HepG2 (cell line): Measurements from ENCODE around the gene CHN2. TPM values are rescaled to one million over a fixed set of nuclear protein-coding genes. Genes with fewer than 3 reads are reported as not detected.
A peak's percentile ranks its signal among the peaks of the same experiment; 100 is the strongest.

ENCODE experiments used
- ARID2 ChIP-seq: sonication (generic); formaldehyde crosslinking; IDR thresholded peaks from 2 replicates; pipeline ENCODE4 v1.8.1; 2022; ENCODE audit warnings: mild to moderate bottlenecking, missing genetic modification reagents, borderline replicate concordance
- DMAP1 ChIP-seq: IDR thresholded peaks from 2 replicates; pipeline ENCODE4 v1.6.1; 2016
- FOXC1 ChIP-seq: sonication (generic); formaldehyde crosslinking; IDR thresholded peaks from 2 replicates; pipeline ENCODE4 v1.8.0; 2022; ENCODE audit warnings: mild to moderate bottlenecking, missing genetic modification reagents, borderline replicate concordance
- GMEB1 ChIP-seq: sonication (generic); formaldehyde crosslinking; IDR thresholded peaks from 2 replicates; pipeline ENCODE4 v1.5.1; 2020; ENCODE audit warnings: missing genetic modification reagents, mild to moderate bottlenecking, borderline replicate concordance
- HOMEZ ChIP-seq: IDR thresholded peaks from 2 replicates; pipeline ENCODE4 v1.6.1; 2016; ENCODE audit warnings: low read depth
- NFE2 ChIP-seq: sonication (generic); formaldehyde crosslinking; IDR thresholded peaks from 2 replicates; pipeline ENCODE4 v1.4.0; 2020; ENCODE audit warnings: missing genetic modification reagents
- NRL ChIP-seq: sonication (generic); formaldehyde crosslinking; IDR thresholded peaks from 2 replicates; pipeline ENCODE4 v1.5.0; 2020; ENCODE audit warnings: missing genetic modification reagents, mild to moderate bottlenecking, moderate library complexity, borderline replicate concordance
- REST ChIP-seq, 2 experiments: IDR thresholded peaks; 2 replicates each; pipeline ENCODE4 v1.6.1; 2011 to 2012; ENCODE audit warnings: low read length in 2 of 2, borderline replicate concordance in 1 of 2, low read depth in 1 of 2, mild to moderate bottlenecking in 1 of 2, moderate library complexity in 1 of 2
- ZBTB20 ChIP-seq: sonication (generic); formaldehyde crosslinking; IDR thresholded peaks from 2 replicates; pipeline ENCODE4 v1.8.1; 2023; ENCODE audit warnings: missing genetic modification reagents, low read depth, mild to moderate bottlenecking, borderline replicate concordance
- ZBTB33 ChIP-seq: sonication (generic); formaldehyde crosslinking; IDR thresholded peaks from 2 replicates; pipeline ENCODE4 v1.4.0; 2020; ENCODE audit warnings: missing genetic modification reagents
- ZBTB49 ChIP-seq: sonication (generic); formaldehyde crosslinking; IDR thresholded peaks from 2 replicates; pipeline ENCODE4 v1.4.0; 2020; ENCODE audit warnings: missing genetic modification reagents, borderline replicate concordance
- ZNF766 ChIP-seq: sonication (generic); formaldehyde crosslinking; IDR thresholded peaks from 2 replicates; pipeline ENCODE4 v1.5.0; 2020; ENCODE audit warnings: missing genetic modification reagents, borderline replicate concordance
- ZNF816 ChIP-seq: sonication (generic); formaldehyde crosslinking; IDR thresholded peaks from 2 replicates; pipeline ENCODE4 v1.8.0; 2022; ENCODE audit warnings: missing genetic modification reagents, mild to moderate bottlenecking, borderline replicate concordance
- ZXDC ChIP-seq: sonication (generic); formaldehyde crosslinking; IDR thresholded peaks from 2 replicates; pipeline ENCODE4 v1.5.0; 2020; ENCODE audit warnings: mild to moderate bottlenecking, missing genetic modification reagents
- polyA plus RNA-seq, 8 experiments: library from polyadenylated mRNA; depleted of rRNA in 3 of 8; stranded (reverse) in 7 of 8; unstranded in 1 of 8; fragments of >200 nt; fragmentation: Illumina TruSeq in 4 of 8; extraction: Trizol in 4 of 8; gene quantifications; 2 replicates each; pipeline versions ENCODE4 v1.2.1 to v1.2.3, GENCODE V29; 2011 to 2016; ENCODE audit warnings: low read depth in 4 of 8, missing spikeins in 1 of 8, mixed read lengths in 1 of 8; ENCODE audit not compliant: insufficient read depth in 1 of 8
- total RNA-seq, 5 experiments: library from RNA; depleted of rRNA; stranded (reverse); fragments of >200 nt; fragmentation: Illumina TruSeq; extraction: Trizol; gene quantifications; 2 replicates each; pipeline ENCODE4 v1.2.3, GENCODE V29; 2016; ENCODE audit warnings: low read depth in 1 of 5

Gene CHN2
- total and polyA plus RNA-seq, 2 of the 13 experiments (the other 11 are each of a cell fraction or from before 2014, with no cell fraction given), result 23.5 to 30.5 TPM

GRCh38 chr7:29249383-29249750 lies 54.8 kb downstream of the CHN2 start (continued):
- TF ChIP-seq REST (IDR thresholded peaks at IDR 0.05; ENCODE audit: borderline replicate concordance in 1 of 2, low read depth in 1 of 2, low read length in 2 of 2), result no peak
- TF ChIP-seq GMEB1 (CRISPR knock-in tag), result no peak
- TF ChIP-seq ARID2 (CRISPR knock-in tag), result no peak
- no peak for TF ChIP-seq DMAP1 (CRISPR knock-in tag)
- TF ChIP-seq ZBTB33 (CRISPR knock-in tag), result peak; percentile 80
- TF ChIP-seq FOXC1, result no peak
- TF ChIP-seq NFE2 (CRISPR knock-in tag), result no peak
- TF ChIP-seq NRL (CRISPR knock-in tag), result no peak
- peak; percentile 5; the same call in 1 of the 2 replicates for TF ChIP-seq ZNF766
- 0 out of 2 replicates have a peak, but pooled peaks have one; percentile 2 for TF ChIP-seq ZBTB20 (CRISPR knock-in tag)
- no peak for TF ChIP-seq ZXDC (CRISPR knock-in tag)
- no peak for TF ChIP-seq ZBTB49 (CRISPR knock-in tag)
- 0 out of 2 replicates have a peak, but pooled peaks have one; percentile 0 for TF ChIP-seq ZNF816 (CRISPR knock-in tag)
- TF ChIP-seq HOMEZ, result no peak
